GM18870 (cell line): Measurements from ENCODE around the gene MGMT.

Experiments used
- ATAC-seq: cut with Tn5 transposase; IDR thresholded peaks from one replicate; pipeline ENCODE4 v1.9.1; 2021; ENCODE audit warnings: moderate library complexity; ENCODE audit not compliant: unreplicated experiment

MGMT gene

GRCh38 chr10:129725890-129726631, 259.0 kb downstream of the MGMT start:
- ATAC-seq: no peak

GRCh38 chr10:129727071-129727470, 260.0 kb downstream of the MGMT start:
- ATAC-seq: no peak

- ATAC-seq: no peak
Observed at GRCh38 chr10:129727495-129727894, 260.5 kb downstream of the MGMT start.

- no peak for ATAC-seq
Observed at GRCh38 chr10:129728246-129728820, 261.3 kb downstream of the MGMT start.

DNA sequence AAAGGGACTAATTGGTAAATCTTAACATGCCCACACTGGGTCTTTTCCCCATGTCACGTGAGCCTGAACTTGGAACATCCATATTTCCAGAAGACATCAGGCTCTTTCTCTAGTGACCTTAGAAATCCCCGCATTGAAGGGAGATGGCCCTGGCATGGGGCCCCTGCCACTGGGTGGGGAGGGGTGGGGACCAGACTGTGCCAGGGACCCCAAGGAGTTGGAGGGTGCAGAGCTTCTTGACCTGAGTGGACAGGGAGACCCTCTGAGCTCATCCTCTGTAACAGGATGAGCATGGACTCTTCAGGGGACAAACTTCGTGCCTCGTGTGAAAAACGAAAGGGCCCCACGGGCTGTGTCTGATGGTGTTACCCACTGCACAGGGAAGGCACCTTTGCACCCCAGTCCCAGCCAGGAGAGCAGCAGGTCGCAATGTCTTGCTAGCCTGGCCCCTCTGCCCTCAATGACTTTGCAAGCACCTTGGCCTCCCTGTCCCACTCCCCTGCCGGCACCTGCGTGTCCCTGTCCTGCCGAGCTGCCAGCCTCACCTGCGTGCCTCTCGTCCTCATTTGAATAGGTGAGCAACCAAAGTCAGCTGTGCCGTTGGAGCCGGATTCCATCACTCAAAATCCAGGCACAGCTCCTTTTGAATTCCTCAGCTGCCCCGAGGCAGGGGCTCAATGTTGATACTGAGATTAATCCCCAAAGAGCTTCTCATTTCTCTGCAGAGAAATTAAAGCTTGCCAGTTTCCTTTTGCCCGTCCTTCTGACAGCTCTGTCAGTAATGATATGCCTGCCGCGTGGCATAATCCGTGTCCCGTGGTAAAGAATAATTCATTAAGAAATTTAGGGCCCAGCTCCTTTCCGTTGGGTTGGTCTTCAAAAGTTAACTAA, 262.1 kb downstream of the MGMT start:
- ATAC-seq: no peak

GRCh38 chr10:129730272-129730992, 263.4 kb downstream of the MGMT start:
- no peak for ATAC-seq

- ATAC-seq: no peak
Observed at GRCh38 chr10:129730993-129731325, 263.9 kb downstream of the MGMT start.

DNA sequence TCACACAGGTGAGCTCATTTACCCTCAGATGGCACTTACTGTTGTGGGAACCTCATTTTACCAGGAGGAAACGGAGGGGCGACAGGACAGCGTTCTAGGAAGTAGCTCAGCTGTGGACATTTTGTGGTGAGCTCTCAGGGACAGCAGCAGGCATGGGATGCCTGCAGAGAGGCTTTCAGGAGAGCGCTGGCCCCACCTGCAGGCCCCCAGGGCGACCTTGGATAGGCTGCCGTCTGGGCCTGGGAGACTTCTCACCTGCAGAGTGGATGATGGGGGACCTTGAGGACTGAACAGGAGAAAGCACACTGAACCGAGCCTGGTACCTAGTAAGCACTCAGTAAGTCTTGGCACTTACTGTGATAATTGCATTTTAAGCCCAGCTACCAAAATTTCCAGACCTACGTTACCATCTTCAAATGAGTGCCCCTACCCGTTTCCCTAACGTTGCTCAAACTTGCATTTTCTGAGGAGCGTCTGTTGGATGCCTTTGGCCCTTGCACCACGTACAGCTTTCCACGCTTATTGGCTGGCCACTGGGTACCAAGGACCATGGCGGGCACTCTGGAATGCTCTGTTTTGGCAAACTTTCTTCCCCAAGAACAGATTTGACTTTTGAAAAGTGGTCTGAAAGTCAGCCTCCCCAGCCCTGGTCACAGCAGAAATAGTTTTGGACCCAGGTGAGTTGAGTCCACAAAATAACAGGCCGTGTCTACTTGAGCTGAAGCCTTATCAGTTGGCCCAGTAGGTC, 273.7 kb downstream of the MGMT start:
- no peak for ATAC-seq

DNA sequence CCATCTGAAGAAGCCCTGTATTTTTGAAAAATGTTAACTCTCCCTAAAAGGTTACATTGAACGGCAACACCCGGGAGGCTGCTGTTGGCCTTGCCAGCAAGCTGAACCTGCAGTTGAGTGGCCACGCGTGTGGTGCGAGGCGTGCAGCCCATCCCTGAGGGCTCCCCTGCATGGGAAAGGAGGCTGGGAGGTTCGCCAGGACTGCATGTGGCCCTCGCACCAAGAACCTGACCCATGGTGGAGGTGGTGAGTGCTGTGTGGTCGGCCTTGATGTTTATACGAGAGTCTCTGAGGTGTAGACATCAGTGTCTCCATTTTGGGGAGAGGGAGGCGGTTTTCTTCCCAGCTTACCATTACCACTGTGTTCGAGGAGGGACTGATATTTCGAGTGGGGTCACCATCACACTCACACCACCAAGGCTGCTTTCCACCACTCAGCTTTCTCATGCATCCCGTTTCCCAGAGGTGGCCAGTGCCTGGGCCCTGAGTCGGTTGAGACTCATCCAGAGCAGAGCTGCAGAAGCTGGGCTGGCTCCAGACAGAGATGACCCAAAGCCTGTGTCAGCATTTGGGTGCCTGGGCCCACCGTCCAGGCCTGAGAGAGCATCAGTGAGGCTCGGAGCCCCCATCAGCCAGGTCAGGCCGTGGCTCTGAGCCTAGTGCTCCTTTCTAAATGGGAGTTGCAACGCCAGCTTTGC, 274.4 kb downstream of the MGMT start:
- ATAC-seq: no peak

DNA sequence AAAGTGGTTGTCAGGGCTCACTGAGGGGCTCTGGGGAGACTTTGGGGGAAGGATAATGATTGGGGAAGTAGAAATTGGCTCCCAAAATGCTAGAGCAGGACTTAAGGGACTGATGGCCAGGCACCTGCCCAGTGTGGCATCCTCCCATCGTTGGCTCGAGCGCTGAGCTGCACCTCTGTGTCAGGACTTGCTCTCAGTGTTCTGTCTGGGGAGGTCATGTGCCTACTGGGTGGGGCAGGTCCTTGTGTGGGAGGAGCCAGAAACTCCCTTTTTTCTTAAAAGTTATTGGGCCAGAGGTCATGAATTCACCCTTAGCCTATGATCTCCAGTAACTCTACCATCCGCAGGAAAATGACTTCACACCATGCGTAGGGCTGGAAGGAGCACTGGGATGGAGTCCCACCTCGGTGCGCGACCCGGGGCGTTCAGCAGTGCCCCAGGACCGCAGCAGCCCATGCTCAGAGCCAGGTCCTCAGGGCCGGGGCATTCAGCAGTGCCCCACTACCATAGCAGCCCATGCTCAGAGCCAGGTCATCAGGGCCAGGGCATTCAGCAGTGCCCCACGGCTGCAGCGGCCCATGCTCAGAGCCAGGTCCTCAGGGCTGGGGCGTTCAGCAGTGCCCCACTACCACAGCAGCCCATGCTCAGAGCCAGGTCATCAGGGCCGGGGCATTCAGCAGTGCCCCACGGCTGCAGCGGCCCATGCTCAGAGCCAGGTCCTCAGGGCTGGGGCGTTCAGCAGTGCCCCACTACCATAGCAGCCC, 275.1 kb downstream of the MGMT start:
- no peak for ATAC-seq

DNA sequence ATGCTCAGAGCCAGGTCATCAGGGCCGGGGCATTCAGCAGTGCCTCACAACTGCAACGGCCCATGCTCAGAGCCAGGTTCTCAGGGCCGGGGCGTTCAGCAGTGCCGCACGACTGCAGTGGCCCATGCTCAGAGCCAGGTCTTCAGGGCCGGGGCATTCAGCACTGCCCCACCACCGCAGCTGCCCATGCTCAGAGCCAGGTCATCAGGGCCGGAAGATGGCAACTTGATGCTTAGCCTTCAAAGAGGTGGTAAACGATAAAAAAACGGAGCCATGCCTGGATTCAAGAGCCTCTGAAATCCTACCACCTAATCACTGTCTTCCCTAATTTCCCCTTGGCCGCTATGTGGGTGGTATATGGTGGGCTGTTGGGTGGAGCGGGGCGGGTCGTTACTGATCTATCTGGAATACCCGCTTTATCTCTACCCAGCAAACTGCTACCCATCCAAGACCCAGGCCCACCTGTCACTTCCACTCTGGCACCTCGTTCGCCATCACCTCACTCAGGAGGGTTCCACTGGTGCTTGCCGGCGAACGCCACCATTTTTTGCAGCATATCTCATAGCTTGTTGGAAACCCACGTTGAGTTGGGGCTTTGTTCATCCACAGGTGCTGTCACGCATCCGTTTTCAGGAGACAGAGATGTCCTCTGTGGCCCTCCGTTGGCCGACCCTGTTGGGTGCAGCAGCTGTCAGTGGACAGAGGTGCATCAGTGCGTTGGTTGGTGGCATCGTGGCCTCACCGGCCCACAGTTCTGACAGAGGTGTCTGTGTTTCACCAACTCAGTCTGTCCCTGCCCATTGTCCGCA, 275.9 kb downstream of the MGMT start:
- no peak for ATAC-seq

- no peak for ATAC-seq
Observed at GRCh38 chr10:129743738-129744133, 276.7 kb downstream of the MGMT start.

GRCh38 chr10:129744134-129745111, 277.4 kb downstream of the MGMT start:
- ATAC-seq: no peak

GRCh38 chr10:129745186-129745750, 278.2 kb downstream of the MGMT start:
- ATAC-seq: no peak

GRCh38 chr10:129754211-129755050, 287.4 kb downstream of the MGMT start:
- no peak for ATAC-seq

- ATAC-seq: no peak
Observed at GRCh38 chr10:129755158-129755591, 288.1 kb downstream of the MGMT start.
